A673 (cell line): ENCODE results near the gene KLHL26. TPM values are rescaled to one million over a fixed set of nuclear protein-coding genes. Genes with fewer than 3 reads are reported as not detected.

Experiments used
- BruUV-seq: library from RNA; stranded (reverse); fragments of 400-500 nt; replicated peaks from 2 replicates; lab custom pipeline; 2021; lab: Mats Ljungman, UMichigan
- CTCF ChIA-PET: fragments of 300-600 bp; sonication (Branson Sonifier 250); formaldehyde crosslinking; loops from one replicate; lab custom pipeline; 2022; ENCODE audit warnings: antibody characterized with exemption; lab: Charles Lee
- POLR2A ChIA-PET: fragments of 300-600 bp; sonication (Branson Sonifier 250); formaldehyde crosslinking; loops from one replicate; lab custom pipeline; 2022; ENCODE audit warnings: antibody characterized with exemption; ENCODE audit not compliant: low non-redundant PET; lab: Charles Lee
- DNase-seq: peaks from one replicate; pipeline ENCODE4 v3.0.0-alpha.2; 2015; ENCODE audit warnings: low spot score
- H3K27ac ChIP-seq: fragments of 200-600 bp; sonication (generic); 2 replicates; pipeline ENCODE4 v1.5.1; 2016; ENCODE audit warnings: mixed run types, low read depth, mild to moderate bottlenecking, mixed read lengths, antibody characterized with exemption, low read length; ENCODE audit not compliant: poor library complexity, severe bottlenecking
- H3K27me3 ChIP-seq: fragments of 200-600 bp; sonication (generic); replicated peaks from 2 replicates; pipeline ENCODE4 v1.6.1; 2017; ENCODE audit warnings: mixed run types, low read depth, mild to moderate bottlenecking, mixed read lengths, antibody characterized with exemption, low read length; ENCODE audit not compliant: insufficient read depth, poor library complexity
- H3K36me3 ChIP-seq: fragments of 200-600 bp; sonication (generic); 2 replicates; pipeline ENCODE4 v1.6.1; 2016; ENCODE audit warnings: mixed run types, mild to moderate bottlenecking, mixed read lengths, antibody characterized with exemption, low read length; ENCODE audit not compliant: insufficient read depth, poor library complexity, severe bottlenecking
- H3K4me1 ChIP-seq: fragments of 200-600 bp; sonication (generic); 2 replicates; pipeline ENCODE4 v1.6.1; 2017; ENCODE audit warnings: mixed run types, mild to moderate bottlenecking, mixed read lengths, antibody characterized with exemption, low read length; ENCODE audit not compliant: insufficient read depth, poor library complexity, severe bottlenecking
- H3K4me3 ChIP-seq: fragments of 200-600 bp; sonication (generic); 2 replicates; pipeline ENCODE4 v1.5.1; 2016; ENCODE audit warnings: low read depth, mixed run types, mild to moderate bottlenecking, mixed read lengths, low read length; ENCODE audit not compliant: poor library complexity, severe bottlenecking
- H3K9me3 ChIP-seq: fragments of 200-600 bp; sonication (generic); 2 replicates; pipeline ENCODE4 v1.6.1; 2016; ENCODE audit warnings: mixed run types, low read depth, mild to moderate bottlenecking, mixed read lengths, antibody characterized with exemption, low read length; ENCODE audit not compliant: poor library complexity, severe bottlenecking
- EZH2 ChIP-seq: fragments of 200-600 bp; sonication (generic); IDR thresholded peaks from 2 replicates; pipeline ENCODE4 v1.6.1; 2017; ENCODE audit warnings: borderline replicate concordance, low read depth, mild to moderate bottlenecking, mixed read lengths, antibody characterized with exemption, low read length; ENCODE audit not compliant: poor library complexity, severe bottlenecking
- intact Hi-C: fragments of 100-400 bp; cut with micrococcal nuclease; formaldehyde crosslinking; loops from one replicate; pipeline ENCODE4 v1.10.0; 2022; ENCODE audit not compliant: unreplicated experiment
- total RNA-seq: library from RNA; stranded (reverse); gene quantifications from 2 replicates; pipeline ENCODE4 v1.2.3, GENCODE V29; 2021
- TF ChIP-seq, protein P1 (sequence below): fragments of 300-800, 200-600 bp; sonication (generic); conservative IDR thresholded peaks from 2 replicates; pipeline ENCODE4 v1.5.1; 2017; ENCODE audit warnings: low read depth, mild to moderate bottlenecking, antibody characterized with exemption, low read length, moderate library complexity, mixed read lengths

KLHL26 gene
- total RNA-seq, 1 experiment from 2014 or later: 16.3 TPM

DNA sequence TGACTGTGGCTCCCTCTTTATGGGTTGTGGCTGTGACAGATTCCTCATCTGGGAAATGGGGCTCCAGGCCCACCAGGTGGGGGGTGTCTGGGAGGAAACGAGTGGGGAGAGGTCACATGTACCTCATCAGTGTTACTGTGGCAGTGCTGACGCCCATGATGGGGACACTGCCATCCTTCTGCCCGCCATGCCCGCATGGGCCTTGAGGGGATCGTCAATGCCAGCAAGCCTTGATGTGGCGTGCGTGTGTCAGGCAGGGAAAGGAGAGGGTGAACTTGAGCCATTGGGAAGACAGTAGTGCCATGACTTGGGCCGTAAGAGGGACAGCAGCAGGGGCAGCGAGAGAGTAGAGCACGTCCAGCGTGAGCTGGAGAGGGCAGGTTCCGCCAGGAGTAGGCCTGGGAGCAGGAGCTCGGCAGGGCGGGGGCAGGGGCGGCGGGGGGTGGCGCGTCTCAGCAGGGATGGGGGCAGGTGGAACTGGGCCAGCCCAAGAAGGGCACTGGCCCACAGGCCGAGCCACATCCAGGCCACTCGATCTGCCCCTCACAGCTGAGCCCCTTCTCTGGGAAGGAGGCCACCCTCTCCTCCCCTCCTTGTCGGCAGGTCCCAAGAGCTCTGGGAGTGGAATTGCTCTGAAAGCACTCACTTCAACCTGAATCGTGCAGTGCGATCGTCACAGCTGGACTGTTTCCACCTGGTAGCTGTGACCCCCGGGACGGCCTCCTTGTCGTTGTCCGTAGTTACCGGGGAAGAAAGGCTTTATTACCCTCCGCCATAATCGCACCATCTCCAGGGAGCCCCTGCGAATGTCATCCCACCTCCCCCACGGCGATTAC lies 9.9 kb downstream of the KLHL26 start:
- Histone ChIP-seq H3K4me3 (no peak overlapping the region), H3K27me3 (no peaks in the 10 kb centered on the region), H3K36me3 (no peaks in the 10 kb centered on the region), H3K4me1 (no peaks in the 10 kb centered on the region), H3K9me3 (no peaks in the 10 kb centered on the region), H3K27ac (no peak overlapping the region)
- POLR2A ChIA-PET: no interaction called here
- CTCF ChIA-PET: no interaction called here
- BruUV-seq: no TSS peak
- intact Hi-C loops: no loop called here
- DNase-seq: no peak
- TF ChIP-seq, protein P1, sequence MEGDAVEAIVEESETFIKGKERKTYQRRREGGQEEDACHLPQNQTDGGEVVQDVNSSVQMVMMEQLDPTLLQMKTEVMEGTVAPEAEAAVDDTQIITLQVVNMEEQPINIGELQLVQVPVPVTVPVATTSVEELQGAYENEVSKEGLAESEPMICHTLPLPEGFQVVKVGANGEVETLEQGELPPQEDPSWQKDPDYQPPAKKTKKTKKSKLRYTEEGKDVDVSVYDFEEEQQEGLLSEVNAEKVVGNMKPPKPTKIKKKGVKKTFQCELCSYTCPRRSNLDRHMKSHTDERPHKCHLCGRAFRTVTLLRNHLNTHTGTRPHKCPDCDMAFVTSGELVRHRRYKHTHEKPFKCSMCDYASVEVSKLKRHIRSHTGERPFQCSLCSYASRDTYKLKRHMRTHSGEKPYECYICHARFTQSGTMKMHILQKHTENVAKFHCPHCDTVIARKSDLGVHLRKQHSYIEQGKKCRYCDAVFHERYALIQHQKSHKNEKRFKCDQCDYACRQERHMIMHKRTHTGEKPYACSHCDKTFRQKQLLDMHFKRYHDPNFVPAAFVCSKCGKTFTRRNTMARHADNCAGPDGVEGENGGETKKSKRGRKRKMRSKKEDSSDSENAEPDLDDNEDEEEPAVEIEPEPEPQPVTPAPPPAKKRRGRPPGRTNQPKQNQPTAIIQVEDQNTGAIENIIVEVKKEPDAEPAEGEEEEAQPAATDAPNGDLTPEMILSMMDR: no peak
- TF ChIP-seq EZH2: no peak

DNA sequence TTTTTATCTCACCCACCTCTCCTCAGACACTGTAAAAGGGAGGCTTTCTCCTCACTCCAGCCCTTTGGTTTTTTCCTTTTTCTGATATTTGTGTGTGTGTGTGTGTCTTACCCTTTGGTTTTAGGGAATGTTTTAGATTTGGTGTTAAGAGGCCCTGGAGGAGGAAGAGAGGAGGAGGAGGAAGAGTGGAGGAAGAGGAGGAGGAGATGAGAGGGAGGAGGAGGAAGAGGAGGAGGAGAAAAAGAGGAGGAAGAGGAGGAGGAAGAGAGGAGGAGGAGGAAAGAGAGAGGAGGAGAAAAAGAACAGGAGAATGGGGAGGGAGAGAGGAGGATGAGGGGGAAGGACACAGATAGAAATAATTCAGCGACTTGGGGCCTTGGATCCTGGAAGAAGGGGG lies 10.5 kb downstream of the KLHL26 start:
- no peaks in the 10 kb centered on the region for H3K4me1 ChIP-seq
- no peaks in the 10 kb centered on the region for H3K9me3 ChIP-seq
- no peak for DNase-seq
- H3K27ac ChIP-seq: no peak overlapping the region
- H3K27me3 ChIP-seq: no peaks in the 10 kb centered on the region
- POLR2A ChIA-PET: no interaction called here
- CTCF ChIA-PET: no interaction called here
- no peak overlapping the region for H3K4me3 ChIP-seq
- H3K36me3 ChIP-seq: no peaks in the 10 kb centered on the region
- no TSS peak for BruUV-seq
- TF ChIP-seq, protein P1: no peak
- no peak for TF ChIP-seq EZH2
- intact Hi-C loops: no loop called here

DNA sequence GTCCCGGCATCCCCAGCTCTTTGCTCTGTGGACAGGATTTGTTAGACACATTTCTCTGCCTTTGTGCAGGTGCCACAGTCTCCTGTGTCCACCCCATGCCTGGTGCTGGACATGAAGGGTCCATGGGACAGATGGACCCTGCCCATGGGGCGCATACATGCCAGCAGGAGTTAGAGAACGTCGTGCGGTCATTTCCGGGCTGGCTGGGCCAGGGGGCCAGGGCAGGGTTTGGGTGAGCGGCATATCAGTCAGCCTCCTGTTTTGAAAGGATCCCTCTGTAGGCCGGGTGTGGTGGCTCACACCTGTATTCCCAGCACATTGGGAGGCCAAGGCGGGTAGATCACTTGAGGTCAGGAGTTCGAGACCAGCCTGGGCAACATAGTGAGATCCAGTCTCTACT lies 11.0 kb downstream of the KLHL26 start:
- POLR2A ChIA-PET: no interaction called here
- Histone ChIP-seq H3K4me1 (no peaks in the 10 kb centered on the region), H3K9me3 (no peaks in the 10 kb centered on the region), H3K27me3 (no peaks in the 10 kb centered on the region), H3K36me3 (no peaks in the 10 kb centered on the region), H3K27ac (no peak overlapping the region), H3K4me3 (no peak overlapping the region)
- no TSS peak for BruUV-seq
- intact Hi-C loops: no loop called here
- no peak for DNase-seq
- TF ChIP-seq, protein P1: no peak
- no peak for TF ChIP-seq EZH2
- CTCF ChIA-PET: no interaction called here
